Gastrocnemius medialis (tissue), 4 donors: Measurements from ENCODE around the gene DNAJC15.

Experiments used
- CTCF ChIP-seq, 5 experiments: fragments of 450-650 bp in 3 of 5; fragments of 200-600 bp in 2 of 5; sonication (generic) in 2 of 5; IDR thresholded peaks in 4 of 5; conservative IDR thresholded peaks in 1 of 5; 1 replicate in 4 of 5; 2 replicates in 1 of 5; pipeline ENCODE4 v1.5.1; 2016 to 2019; ENCODE audit warnings: antibody characterized with exemption in 5 of 5, mild to moderate bottlenecking in 3 of 5, moderate library complexity in 3 of 5
- POLR2A ChIP-seq, 2 donors: fragments of 450-650 bp; IDR thresholded peaks; one replicate each; pipeline ENCODE4 v1.6.1; 2017; ENCODE audit warnings: antibody characterized with exemption in 2 of 2, mild to moderate bottlenecking in 2 of 2, moderate library complexity in 2 of 2

GRCh38 chr13:43014162-43014561 is 9.2 kb upstream of the DNAJC15 start:
- no peak for TF ChIP-seq POLR2A (IDR thresholded peaks at IDR 0.05)
- TF ChIP-seq CTCF (IDR thresholded peaks at IDR 0.05 in 4 of 5, conservative IDR thresholded peaks at IDR 0.05 in 1 of 5) = no peak
